A673 (cell line): ENCODE measurements around the gene TARBP1. TPM values are rescaled to one million over a fixed set of nuclear protein-coding genes. Genes with fewer than 3 reads are reported as not detected.
A peak's percentile ranks its signal among the peaks of the same experiment; 100 is the strongest.

Experiments used
- BruUV-seq: library from RNA; stranded (reverse); fragments of 400-500 nt; replicated peaks from 2 replicates; lab custom pipeline; 2021; lab: Mats Ljungman, UMichigan
- CTCF ChIA-PET: fragments of 300-600 bp; sonication (Branson Sonifier 250); formaldehyde crosslinking; loops from one replicate; lab custom pipeline; 2022; ENCODE audit warnings: antibody characterized with exemption; lab: Charles Lee
- POLR2A ChIA-PET: fragments of 300-600 bp; sonication (Branson Sonifier 250); formaldehyde crosslinking; loops from one replicate; lab custom pipeline; 2022; ENCODE audit warnings: antibody characterized with exemption; ENCODE audit not compliant: low non-redundant PET; lab: Charles Lee
- DNase-seq: peaks from one replicate; pipeline ENCODE4 v3.0.0-alpha.2; 2015; ENCODE audit warnings: low spot score
- H3K27ac ChIP-seq: fragments of 200-600 bp; sonication (generic); 2 replicates; pipeline ENCODE4 v1.5.1; 2016; ENCODE audit warnings: mixed run types, low read depth, mild to moderate bottlenecking, mixed read lengths, antibody characterized with exemption, low read length; ENCODE audit not compliant: poor library complexity, severe bottlenecking
- H3K27me3 ChIP-seq: fragments of 200-600 bp; sonication (generic); replicated peaks from 2 replicates; pipeline ENCODE4 v1.6.1; 2017; ENCODE audit warnings: mixed run types, low read depth, mild to moderate bottlenecking, mixed read lengths, antibody characterized with exemption, low read length; ENCODE audit not compliant: insufficient read depth, poor library complexity
- H3K36me3 ChIP-seq: fragments of 200-600 bp; sonication (generic); 2 replicates; pipeline ENCODE4 v1.6.1; 2016; ENCODE audit warnings: mixed run types, mild to moderate bottlenecking, mixed read lengths, antibody characterized with exemption, low read length; ENCODE audit not compliant: insufficient read depth, poor library complexity, severe bottlenecking
- H3K4me1 ChIP-seq: fragments of 200-600 bp; sonication (generic); 2 replicates; pipeline ENCODE4 v1.6.1; 2017; ENCODE audit warnings: mixed run types, mild to moderate bottlenecking, mixed read lengths, antibody characterized with exemption, low read length; ENCODE audit not compliant: insufficient read depth, poor library complexity, severe bottlenecking
- H3K4me3 ChIP-seq: fragments of 200-600 bp; sonication (generic); 2 replicates; pipeline ENCODE4 v1.5.1; 2016; ENCODE audit warnings: low read depth, mixed run types, mild to moderate bottlenecking, mixed read lengths, low read length; ENCODE audit not compliant: poor library complexity, severe bottlenecking
- H3K9me3 ChIP-seq: fragments of 200-600 bp; sonication (generic); 2 replicates; pipeline ENCODE4 v1.6.1; 2016; ENCODE audit warnings: mixed run types, low read depth, mild to moderate bottlenecking, mixed read lengths, antibody characterized with exemption, low read length; ENCODE audit not compliant: poor library complexity, severe bottlenecking
- CTCF ChIP-seq: fragments of 300-800, 200-600 bp; sonication (generic); conservative IDR thresholded peaks from 2 replicates; pipeline ENCODE4 v1.5.1; 2017; ENCODE audit warnings: low read depth, mild to moderate bottlenecking, antibody characterized with exemption, low read length, moderate library complexity, mixed read lengths
- EZH2 ChIP-seq: fragments of 200-600 bp; sonication (generic); IDR thresholded peaks from 2 replicates; pipeline ENCODE4 v1.6.1; 2017; ENCODE audit warnings: borderline replicate concordance, low read depth, mild to moderate bottlenecking, mixed read lengths, antibody characterized with exemption, low read length; ENCODE audit not compliant: poor library complexity, severe bottlenecking
- intact Hi-C: fragments of 100-400 bp; cut with micrococcal nuclease; formaldehyde crosslinking; loops from one replicate; pipeline ENCODE4 v1.10.0; 2022; ENCODE audit not compliant: unreplicated experiment
- total RNA-seq: library from RNA; stranded (reverse); gene quantifications from 2 replicates; pipeline ENCODE4 v1.2.3, GENCODE V29; 2021

Gene TARBP1
- total RNA-seq, 1 experiment from 2014 or later = 28.0 TPM

- Histone ChIP-seq H3K27ac (peak overlapping the region; percentile 96), H3K36me3 (peaks cover 23% of the 10 kb centered on the region), H3K9me3 (no peaks in the 10 kb centered on the region), H3K4me3 (peak overlapping the region; percentile 79), H3K4me1 (peaks cover 17% of the 10 kb centered on the region), H3K27me3 (no peaks in the 10 kb centered on the region)
- POLR2A ChIA-PET = no interaction called here
- no peak for DNase-seq
- CTCF ChIA-PET = no interaction called here
- intact Hi-C loops = no loop called here
- no peak for TF ChIP-seq CTCF
- no peak for TF ChIP-seq EZH2
- no TSS peak for BruUV-seq
Observed at GRCh38 chr1:234372011-234372757, 106.8 kb downstream of the TARBP1 start.

GRCh38 chr1:234371414-234371813, 107.6 kb downstream of the TARBP1 start:
- peaks cover 17% of the 10 kb centered on the region for H3K36me3 ChIP-seq
- peaks cover 17% of the 10 kb centered on the region for H3K4me1 ChIP-seq
- BruUV-seq = no TSS peak
- no peak for TF ChIP-seq CTCF
- no peak for TF ChIP-seq EZH2
- intact Hi-C loops = no loop called here
- ChIA-PET POLR2A (no interaction called here), CTCF (no interaction called here)
- no peaks in the 10 kb centered on the region for H3K9me3 ChIP-seq
- H3K27ac ChIP-seq = no peak overlapping the region
- no peak overlapping the region for H3K4me3 ChIP-seq
- no peak for DNase-seq
- no peaks in the 10 kb centered on the region for H3K27me3 ChIP-seq

GRCh38 chr1:234369784-234370183, 109.2 kb downstream of the TARBP1 start:
- POLR2A ChIA-PET = no interaction called here
- Histone ChIP-seq H3K4me3 (no peak overlapping the region), H3K36me3 (peaks cover 4% of the 10 kb centered on the region), H3K9me3 (no peaks in the 10 kb centered on the region), H3K4me1 (peaks cover 17% of the 10 kb centered on the region), H3K27me3 (no peaks in the 10 kb centered on the region), H3K27ac (peak overlapping the region; percentile 39)
- CTCF ChIA-PET = no interaction called here
- DNase-seq = peak; percentile 35
- intact Hi-C loops = no loop called here
- BruUV-seq = no TSS peak
- TF ChIP-seq CTCF (no peak), EZH2 (no peak)
